CD14-positive monocyte (primary cell): ENCODE data around the gene GYS1. TPM values are rescaled to one million over a fixed set of nuclear protein-coding genes. Genes with fewer than 3 reads are reported as not detected.

ENCODE experiments used
- DNase-seq, 3 donors: peaks; one replicate each; pipeline ENCODE4 v3.0.0-alpha.2; 2011 to 2022
- H2AFZ ChIP-seq: 2 replicates; pipeline ENCODE4 v1.6.0; 2012; ENCODE audit warnings: mild to moderate bottlenecking, low read depth, low read length, inconsistent platforms; ENCODE audit not compliant: insufficient read depth, poor library complexity, severe bottlenecking
- H3K27ac ChIP-seq, 2 donors: 1 replicate in 1 of 2; 2 replicates in 1 of 2; pipeline ENCODE4 v1.5.1; 2012 to 2013; ENCODE audit warnings: low read length in 2 of 2, control low read depth in 1 of 2, inconsistent platforms in 1 of 2, low read depth in 1 of 2, mild to moderate bottlenecking in 1 of 2
- H3K27me3 ChIP-seq, 2 donors: one replicate each; pipeline versions ENCODE4 v1.6.0 to v1.6.1; 2011 to 2013; ENCODE audit warnings: low read length in 2 of 2; ENCODE audit not compliant: control insufficient read depth in 2 of 2, insufficient read depth in 2 of 2
- H3K36me3 ChIP-seq, 2 donors: replicated peaks in 1 of 2; 1 replicate in 1 of 2; 2 replicates in 1 of 2; pipeline versions ENCODE4 v1.5.1 to v1.6.1; 2012 to 2013; ENCODE audit warnings: low read length in 2 of 2, control low read depth in 1 of 2, inconsistent platforms in 1 of 2, mild to moderate bottlenecking in 1 of 2; ENCODE audit not compliant: insufficient read depth in 2 of 2, control insufficient read depth in 1 of 2
- H3K4me1 ChIP-seq, 2 donors: 1 replicate in 1 of 2; 2 replicates in 1 of 2; pipeline versions ENCODE4 v1.5.1 to v1.6.1; 2012 to 2013; ENCODE audit warnings: low read length in 2 of 2, control low read depth in 1 of 2, inconsistent platforms in 1 of 2, mild to moderate bottlenecking in 1 of 2, moderate library complexity in 1 of 2; ENCODE audit not compliant: insufficient read depth in 2 of 2, control insufficient read depth in 1 of 2
- H3K4me2 ChIP-seq: replicated peaks from 2 replicates; pipeline ENCODE3; 2012; ENCODE audit warnings: low read length, moderate library complexity, mild to moderate bottlenecking; ENCODE audit not compliant: poor library complexity, severe bottlenecking; ENCODE audit errors: extremely low read depth
- H3K4me3 ChIP-seq, 3 experiments: fragments of 200-600 bp in 1 of 3; sonication (generic) in 1 of 3; replicated peaks in 1 of 3; 1 replicate in 2 of 3; 2 replicates in 1 of 3; pipeline ENCODE4 v1.5.1; 2011 to 2013; ENCODE audit warnings: low read length in 3 of 3, mild to moderate bottlenecking in 3 of 3, control low read depth in 2 of 3, low read depth in 2 of 3, inconsistent platforms in 1 of 3, moderate library complexity in 1 of 3
- H3K79me2 ChIP-seq: 2 replicates; pipeline ENCODE4 v1.6.0; 2012; ENCODE audit warnings: mild to moderate bottlenecking, control low read depth, inconsistent platforms, low read length, moderate library complexity; ENCODE audit not compliant: insufficient read depth
- H3K9ac ChIP-seq: 2 replicates; pipeline ENCODE4 v1.6.0; 2017; ENCODE audit warnings: low read length, mild to moderate bottlenecking; ENCODE audit not compliant: insufficient read depth, poor library complexity, severe bottlenecking
- H3K9me3 ChIP-seq, 2 donors: replicated peaks in 1 of 2; 1 replicate in 1 of 2; 2 replicates in 1 of 2; pipeline versions ENCODE4 v1.5.1 to v1.6.1; 2012 to 2013; ENCODE audit warnings: low read length in 2 of 2, control low read depth in 1 of 2; ENCODE audit not compliant: control insufficient read depth in 1 of 2, insufficient read depth in 1 of 2
- H4K20me1 ChIP-seq: 2 replicates; pipeline ENCODE4 v1.6.0; 2012; ENCODE audit warnings: mild to moderate bottlenecking, low read length, control low read depth, moderate library complexity; ENCODE audit not compliant: insufficient read depth
- H3K27ac Mint-ChIP-seq, 7 donors: one replicate each; pipeline ENCODE4 v1.8.0; 2020; ENCODE audit warnings: mild to moderate bottlenecking in 7 of 7, mixed read lengths in 7 of 7, moderate library complexity in 6 of 7, inconsistent platforms in 2 of 7
- H3K27me3 Mint-ChIP-seq, 3 donors: one replicate each; pipeline ENCODE4 v1.8.0; 2021 to 2022; ENCODE audit warnings: low read depth in 3 of 3, mild to moderate bottlenecking in 3 of 3, mixed read lengths in 3 of 3, moderate library complexity in 3 of 3, inconsistent platforms in 1 of 3
- H3K36me3 Mint-ChIP-seq, 2 donors: one replicate each; pipeline ENCODE4 v1.8.0; 2020; ENCODE audit warnings: mixed read lengths in 2 of 2, inconsistent platforms in 1 of 2, mild to moderate bottlenecking in 1 of 2
- H3K4me1 Mint-ChIP-seq: one replicate; pipeline ENCODE4 v1.8.0; 2020; ENCODE audit warnings: mild to moderate bottlenecking, mixed read lengths
- H3K4me3 Mint-ChIP-seq, 2 donors: one replicate each; pipeline ENCODE4 v1.8.0; 2020; ENCODE audit warnings: mild to moderate bottlenecking in 2 of 2, mixed read lengths in 2 of 2, moderate library complexity in 1 of 2
- H3K9me3 Mint-ChIP-seq, 7 donors: one replicate each; pipeline ENCODE4 v1.8.0; 2020 to 2022; ENCODE audit warnings: mixed read lengths in 7 of 7, mild to moderate bottlenecking in 6 of 7, moderate library complexity in 6 of 7, inconsistent platforms in 2 of 7
- WGBS: methylation state at CpG from one replicate; pipeline ENCODE4 v1.1.5; 2013; ENCODE audit warnings: missing lambda C conversion rate; ENCODE audit not compliant: insufficient coverage; 5-methylcytosine and 5-hydroxymethylcytosine counted together
- intact Hi-C, 2 donors: fragments of 100-400 bp; cut with micrococcal nuclease; formaldehyde crosslinking; loops; one replicate each; pipeline versions ENCODE4 v1.15.0 to v1.15.1; 2023
- polyA plus RNA-seq, 3 donors: library from polyadenylated mRNA; depleted of rRNA in 1 of 3; unstranded in 2 of 3; stranded (reverse) in 1 of 3; fragments of 300-500 nt in 2 of 3; fragments of >200 nt in 1 of 3; fragmentation: Illumina TruSeq in 2 of 3; gene quantifications; 1 replicate in 2 of 3; 2 replicates in 1 of 3; pipeline ENCODE4 v1.2.3, GENCODE V29; 2012 to 2021
- TF ChIP-seq, protein P1 (sequence below): fragments of 200-600 bp; IDR thresholded peaks from one replicate; pipeline ENCODE4 v1.8.0; 2022; ENCODE audit warnings: antibody characterized with exemption, mild to moderate bottlenecking

GYS1 gene
- polyA plus RNA-seq, 3 donors: 13.3 to 26.0 (median 21.3) TPM

DNA sequence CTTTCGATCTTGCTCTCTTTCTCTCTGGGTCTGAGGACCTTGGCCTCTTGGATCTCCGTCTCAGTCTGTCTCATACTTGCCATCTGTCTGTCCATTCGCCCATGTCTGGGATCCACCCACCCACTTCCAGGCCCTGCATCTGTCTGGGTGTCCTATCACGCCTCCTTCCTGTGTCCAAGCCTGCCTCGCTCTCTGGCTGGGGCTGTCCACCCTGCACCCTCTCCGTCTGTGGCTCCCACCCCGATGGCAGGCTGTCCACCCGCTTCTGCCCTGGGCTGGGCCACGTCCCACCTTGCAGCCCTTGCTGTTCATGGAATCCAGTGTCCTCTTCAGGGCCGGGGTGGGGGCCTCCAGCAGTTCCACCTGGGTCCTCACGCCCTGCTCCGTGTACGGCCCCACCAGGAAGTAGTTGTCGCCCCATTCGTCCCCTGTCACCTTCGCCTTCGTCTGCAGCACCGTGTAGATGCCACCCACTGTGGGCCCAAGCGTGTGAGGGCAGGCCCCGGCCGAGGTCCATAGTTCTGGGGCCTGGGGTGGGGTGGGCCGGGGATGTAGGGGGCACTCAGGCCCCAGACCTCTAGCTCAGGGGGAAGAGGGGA, 2.0 kb downstream of the GYS1 start:
- no peak for DNase-seq
- H3K4me1 ChIP-seq: peaks cover 25 to 40% of the 10 kb centered on the region in 2 donors
- peaks cover 0 to 5% (median 0%) of the 10 kb centered on the region in 3 donors for H3K27me3 Mint-ChIP-seq
- no peak overlapping the region for H3K9ac ChIP-seq
- intact Hi-C loops: loop anchor here in 1 of 2 donors (10.0 kb wide), 1 partner anchor 666 kb away; the partner anchor contains the start of gene EMP3
- no peak overlapping the region for H2AFZ ChIP-seq
- peak overlapping the region in 4 of 7 donors; percentile 59 to 76 (median 70) for H3K27ac Mint-ChIP-seq
- H4K20me1 ChIP-seq: peaks cover 8% of the 10 kb centered on the region
- H3K36me3 Mint-ChIP-seq: peaks cover 25 to 50% of the 10 kb centered on the region in 2 donors
- H3K9me3 ChIP-seq: no peaks in the 10 kb centered on the region
- H3K79me2 ChIP-seq: peaks cover 60% of the 10 kb centered on the region
- 97% methylated on average over 20 of the region's 22 CpGs for WGBS
- TF ChIP-seq, protein P1, sequence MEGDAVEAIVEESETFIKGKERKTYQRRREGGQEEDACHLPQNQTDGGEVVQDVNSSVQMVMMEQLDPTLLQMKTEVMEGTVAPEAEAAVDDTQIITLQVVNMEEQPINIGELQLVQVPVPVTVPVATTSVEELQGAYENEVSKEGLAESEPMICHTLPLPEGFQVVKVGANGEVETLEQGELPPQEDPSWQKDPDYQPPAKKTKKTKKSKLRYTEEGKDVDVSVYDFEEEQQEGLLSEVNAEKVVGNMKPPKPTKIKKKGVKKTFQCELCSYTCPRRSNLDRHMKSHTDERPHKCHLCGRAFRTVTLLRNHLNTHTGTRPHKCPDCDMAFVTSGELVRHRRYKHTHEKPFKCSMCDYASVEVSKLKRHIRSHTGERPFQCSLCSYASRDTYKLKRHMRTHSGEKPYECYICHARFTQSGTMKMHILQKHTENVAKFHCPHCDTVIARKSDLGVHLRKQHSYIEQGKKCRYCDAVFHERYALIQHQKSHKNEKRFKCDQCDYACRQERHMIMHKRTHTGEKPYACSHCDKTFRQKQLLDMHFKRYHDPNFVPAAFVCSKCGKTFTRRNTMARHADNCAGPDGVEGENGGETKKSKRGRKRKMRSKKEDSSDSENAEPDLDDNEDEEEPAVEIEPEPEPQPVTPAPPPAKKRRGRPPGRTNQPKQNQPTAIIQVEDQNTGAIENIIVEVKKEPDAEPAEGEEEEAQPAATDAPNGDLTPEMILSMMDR: no peak
- peaks cover 26% of the 10 kb centered on the region for H3K4me1 Mint-ChIP-seq
- H3K4me3 Mint-ChIP-seq: no peak overlapping the region
- no peaks in the 10 kb centered on the region for H3K27me3 ChIP-seq
- peak overlapping the region in 1 of 2 donors; percentile 94 for H3K27ac ChIP-seq
- peaks cover 18 to 40% of the 10 kb centered on the region in 2 donors for H3K36me3 ChIP-seq
- no peak overlapping the region for H3K4me2 ChIP-seq
- H3K9me3 Mint-ChIP-seq: peaks cover 0 to 1% (median 0%) of the 10 kb centered on the region in 7 donors
- no peak overlapping the region for H3K4me3 ChIP-seq

DNA sequence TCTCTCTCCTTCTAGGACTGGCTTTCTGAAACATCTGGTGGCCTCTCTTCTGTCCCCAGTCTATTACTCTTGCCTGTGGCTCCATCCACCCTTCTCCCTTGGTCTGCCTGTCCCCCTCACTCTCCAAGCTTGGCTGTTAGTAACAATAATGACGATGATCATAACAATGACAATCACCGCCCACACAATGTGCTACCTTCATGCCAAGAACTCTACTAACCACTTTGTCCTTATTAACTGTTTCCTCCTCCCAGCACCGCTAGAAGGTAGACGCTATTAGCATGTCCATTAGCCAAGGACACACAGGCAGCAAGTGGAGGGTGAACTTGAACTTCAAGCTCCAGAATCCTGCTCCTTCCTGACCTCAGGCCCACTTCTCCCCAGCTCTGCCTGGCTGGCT, 2.7 kb downstream of the GYS1 start:
- no peak overlapping the region for H3K4me3 ChIP-seq
- intact Hi-C loops: loop anchor here in 1 of 2 donors (10.0 kb wide), 1 partner anchor 666 kb away; the partner anchor contains the start of gene EMP3
- TF ChIP-seq, protein P1: no peak
- H3K4me2 ChIP-seq: no peak overlapping the region
- H3K9me3 Mint-ChIP-seq: peaks cover 0 to 1% (median 0%) of the 10 kb centered on the region in 7 donors
- H3K27ac Mint-ChIP-seq: peak overlapping the region in 2 of 7 donors; percentile 6 to 87
- H3K27me3 ChIP-seq: no peaks in the 10 kb centered on the region
- peaks cover 8% of the 10 kb centered on the region for H4K20me1 ChIP-seq
- no peak overlapping the region for H3K9ac ChIP-seq
- no peak for DNase-seq
- H3K27ac ChIP-seq: no peak overlapping the region
- WGBS: 100% methylated on average over 1 of the region's 4 CpGs
- H3K9me3 ChIP-seq: no peaks in the 10 kb centered on the region
- peaks cover 0 to 5% (median 0%) of the 10 kb centered on the region in 3 donors for H3K27me3 Mint-ChIP-seq
- H3K4me1 Mint-ChIP-seq: peaks cover 26% of the 10 kb centered on the region
- no peak overlapping the region for H2AFZ ChIP-seq
- peaks cover 25 to 40% of the 10 kb centered on the region in 2 donors for H3K4me1 ChIP-seq
- H3K4me3 Mint-ChIP-seq: no peak overlapping the region
- H3K79me2 ChIP-seq: peaks cover 53% of the 10 kb centered on the region
- H3K36me3 Mint-ChIP-seq: peaks cover 31 to 55% of the 10 kb centered on the region in 2 donors
- H3K36me3 ChIP-seq: peaks cover 25 to 47% of the 10 kb centered on the region in 2 donors
